WI38 (cell line): ENCODE measurements around the gene ITPRIPL2.

ENCODE experiments used
- H3K4me3 ChIP-seq: 2 replicates; pipeline ENCODE4 v1.5.1; 2011; ENCODE audit warnings: low read depth, mild to moderate bottlenecking, control low read depth, low read length
- TF ChIP-seq, protein P1 (sequence below): IDR thresholded peaks from 2 replicates; pipeline ENCODE4 v1.5.1; 2012; ENCODE audit warnings: low read depth, mild to moderate bottlenecking, control low read depth, low read length

The ITPRIPL2 gene

DNA sequence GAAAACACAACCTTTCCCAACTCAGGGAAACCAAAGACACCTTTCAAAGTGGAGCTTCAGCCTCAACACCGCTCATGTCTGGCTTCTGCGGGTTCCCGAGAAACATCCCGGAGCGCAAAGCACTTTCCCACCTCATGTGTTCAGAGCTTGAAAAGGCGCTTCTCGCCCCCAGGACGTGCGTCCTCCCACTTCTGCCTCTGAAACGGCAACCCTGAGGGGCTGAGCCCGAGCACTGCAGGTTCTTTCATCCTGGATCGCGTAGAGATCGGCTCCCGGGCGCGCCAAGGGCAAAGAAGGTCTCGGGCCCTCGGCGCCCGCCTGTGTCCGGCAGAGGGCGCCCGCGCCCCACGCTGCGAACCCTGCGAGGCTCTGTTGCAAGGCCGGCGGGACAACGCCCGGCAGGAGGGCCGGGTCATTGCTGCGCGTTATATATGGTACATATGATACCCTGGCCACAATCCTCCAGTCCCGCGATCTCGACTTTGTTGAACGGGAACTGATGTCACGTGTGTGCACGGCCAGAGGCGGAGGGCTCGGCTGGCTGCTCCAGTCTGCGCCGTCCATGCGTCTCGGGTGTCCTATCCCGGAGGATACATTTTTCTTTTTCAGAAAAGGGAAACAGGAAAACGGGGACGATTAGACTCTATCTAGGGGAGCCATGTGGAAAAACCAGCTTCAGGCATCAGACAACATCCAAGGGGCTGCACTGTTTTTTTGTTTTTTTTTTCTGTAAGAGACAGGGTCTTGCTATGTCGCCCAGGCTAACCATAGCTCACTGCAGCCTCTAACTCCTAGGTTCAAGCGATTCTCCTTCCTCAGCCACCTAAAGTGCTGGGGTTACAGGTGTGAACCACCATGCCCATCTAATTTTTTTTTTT, 27.2 kb upstream of the ITPRIPL2 start:
- TF ChIP-seq, protein P1, sequence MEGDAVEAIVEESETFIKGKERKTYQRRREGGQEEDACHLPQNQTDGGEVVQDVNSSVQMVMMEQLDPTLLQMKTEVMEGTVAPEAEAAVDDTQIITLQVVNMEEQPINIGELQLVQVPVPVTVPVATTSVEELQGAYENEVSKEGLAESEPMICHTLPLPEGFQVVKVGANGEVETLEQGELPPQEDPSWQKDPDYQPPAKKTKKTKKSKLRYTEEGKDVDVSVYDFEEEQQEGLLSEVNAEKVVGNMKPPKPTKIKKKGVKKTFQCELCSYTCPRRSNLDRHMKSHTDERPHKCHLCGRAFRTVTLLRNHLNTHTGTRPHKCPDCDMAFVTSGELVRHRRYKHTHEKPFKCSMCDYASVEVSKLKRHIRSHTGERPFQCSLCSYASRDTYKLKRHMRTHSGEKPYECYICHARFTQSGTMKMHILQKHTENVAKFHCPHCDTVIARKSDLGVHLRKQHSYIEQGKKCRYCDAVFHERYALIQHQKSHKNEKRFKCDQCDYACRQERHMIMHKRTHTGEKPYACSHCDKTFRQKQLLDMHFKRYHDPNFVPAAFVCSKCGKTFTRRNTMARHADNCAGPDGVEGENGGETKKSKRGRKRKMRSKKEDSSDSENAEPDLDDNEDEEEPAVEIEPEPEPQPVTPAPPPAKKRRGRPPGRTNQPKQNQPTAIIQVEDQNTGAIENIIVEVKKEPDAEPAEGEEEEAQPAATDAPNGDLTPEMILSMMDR, result peak; percentile 94
- peak overlapping the region; percentile 53 for H3K4me3 ChIP-seq

DNA sequence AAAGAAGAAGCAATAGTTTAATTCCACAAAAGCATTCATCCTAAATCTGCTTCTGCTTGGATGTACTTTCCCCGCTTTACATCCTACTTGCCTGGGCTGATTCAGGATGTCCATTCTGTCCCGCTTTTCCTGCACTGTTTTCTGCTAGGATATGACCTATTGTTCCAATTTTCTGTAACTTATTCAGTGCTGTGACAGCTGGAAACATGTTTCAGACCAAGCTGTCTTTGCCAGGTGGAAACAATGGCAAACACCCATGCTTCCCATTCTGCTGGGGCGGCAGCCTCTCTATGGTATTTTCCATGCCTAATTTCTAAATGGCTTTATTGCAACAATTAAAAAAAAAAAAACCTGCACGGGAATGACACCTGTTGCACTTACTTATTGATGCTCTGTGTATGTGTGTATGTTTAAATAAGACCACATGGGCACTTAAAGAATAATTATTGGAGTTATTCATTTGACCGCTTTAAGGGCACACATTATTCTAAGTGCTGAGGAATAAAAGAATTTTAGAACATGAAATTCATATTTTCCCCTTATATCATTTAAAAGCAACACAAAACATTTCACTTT, 25.3 kb upstream of the ITPRIPL2 start:
- no peak overlapping the region for H3K4me3 ChIP-seq
- TF ChIP-seq, protein P1, result no peak

DNA sequence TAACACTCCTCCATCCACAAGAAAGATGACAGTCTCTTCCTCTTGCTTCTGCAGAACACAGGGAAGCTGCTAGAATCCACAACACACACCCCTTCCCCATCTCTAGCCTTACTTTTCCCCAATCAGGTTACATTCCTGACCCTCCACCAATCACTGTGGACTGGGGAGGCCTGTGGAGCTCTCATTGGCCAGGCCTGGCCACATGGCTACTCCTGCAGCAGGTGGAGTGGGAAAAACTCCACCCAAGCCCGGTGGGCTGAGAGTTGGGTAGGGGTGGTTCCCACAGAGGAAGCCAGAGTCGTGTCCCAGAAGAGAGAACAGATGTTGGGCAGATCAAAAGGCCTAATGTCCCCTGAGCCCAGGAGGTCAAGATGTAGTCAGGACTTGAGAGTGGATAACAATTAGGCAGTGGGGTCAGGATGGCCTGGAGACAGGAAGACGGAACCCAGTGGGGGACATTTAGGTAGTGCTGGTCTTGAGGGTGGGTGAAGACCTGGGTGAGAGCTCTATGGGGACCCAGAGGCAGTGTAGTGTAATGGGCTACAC, 24.3 kb upstream of the ITPRIPL2 start:
- TF ChIP-seq, protein P1, result no peak
- no peak overlapping the region for H3K4me3 ChIP-seq

DNA sequence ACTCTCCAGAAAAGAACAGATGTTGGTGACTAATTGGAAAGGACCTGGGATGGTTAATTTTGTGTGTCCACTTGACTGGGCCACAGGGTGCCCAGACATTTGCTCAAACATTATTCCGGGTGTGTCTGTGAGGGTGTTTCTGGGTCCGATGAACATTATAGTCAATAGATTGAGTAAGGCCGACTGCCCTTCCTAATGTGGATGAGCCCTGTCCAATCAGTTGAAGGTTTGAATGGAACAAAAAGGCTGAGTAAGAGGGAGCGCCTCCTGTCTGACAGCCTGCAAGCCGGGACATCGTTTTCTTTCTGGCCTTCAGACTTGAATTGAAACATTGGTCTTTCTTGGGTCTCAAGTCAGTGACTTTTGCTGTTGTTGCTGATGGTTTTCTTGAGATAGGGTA, 22.8 kb upstream of the ITPRIPL2 start:
- TF ChIP-seq, protein P1, result no peak
- H3K4me3 ChIP-seq, result no peak overlapping the region

DNA sequence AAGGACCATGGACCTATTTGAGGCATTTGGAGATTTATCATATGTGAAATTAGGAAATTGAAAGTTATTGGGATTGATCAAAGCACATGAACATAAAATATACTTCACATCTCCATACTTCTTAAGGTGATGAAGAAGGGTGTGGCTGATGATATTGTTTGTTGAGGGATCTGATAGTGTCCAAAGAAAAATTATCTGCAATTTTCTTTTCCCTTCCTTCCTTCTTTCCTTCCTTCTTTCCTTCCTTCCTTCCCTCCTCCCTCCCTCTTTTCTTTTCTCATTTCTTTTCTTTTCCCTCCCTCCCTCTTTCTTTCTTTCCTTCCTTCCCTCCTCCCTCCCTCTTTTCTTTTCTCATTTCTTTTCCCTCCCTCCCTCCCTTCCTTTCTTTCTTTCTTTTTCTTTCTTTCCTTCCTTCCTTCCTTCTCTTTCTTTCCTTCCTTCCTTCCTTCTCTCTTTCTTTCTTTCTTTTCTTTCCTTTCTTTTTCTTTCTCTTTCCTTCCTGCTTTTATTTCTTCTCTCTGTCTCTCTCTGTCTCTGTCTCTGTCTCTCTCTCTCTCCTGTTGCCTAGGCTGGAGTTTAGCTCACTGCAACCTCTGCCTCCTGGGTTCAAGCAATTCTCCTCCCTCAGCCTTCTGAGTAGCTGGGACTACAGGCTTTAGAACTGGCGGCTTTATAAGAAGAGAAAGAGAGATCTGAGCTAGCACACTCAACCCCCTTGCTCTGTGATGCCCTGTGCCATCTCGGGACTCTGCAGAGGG, 20.9 kb upstream of the ITPRIPL2 start:
- H3K4me3 ChIP-seq, result no peak overlapping the region
- TF ChIP-seq, protein P1, result no peak

- no peak overlapping the region for H3K4me3 ChIP-seq
- TF ChIP-seq, protein P1, result no peak
Observed at GRCh38 chr16:19093631-19094541, 19.9 kb upstream of the ITPRIPL2 start.
